Measurements from ENCODE around the gene MYO3B. TPM values are rescaled to one million over a fixed set of nuclear protein-coding genes. Genes with fewer than 3 reads are reported as not detected.

The MYO3B gene
- total RNA-seq, 1 donor from 2014 or later, result not detected

- Mint-ChIP-seq H3K27ac (ENCODE audit: unreplicated experiment) (no peak overlapping the region), H3K36me3 (ENCODE audit: low read depth) (no peaks in the 10 kb centered on the region), H3K9me3 (ENCODE audit: low read depth) (no peaks in the 10 kb centered on the region), H3K27me3 (ENCODE audit: low read depth) (peaks cover 9% of the 10 kb centered on the region), H3K4me3 (ENCODE audit: unreplicated experiment) (no peak overlapping the region), H3K4me1 (ENCODE audit: low read depth) (no peaks in the 10 kb centered on the region)
- no peak for TF ChIP-seq CTCF (IDR thresholded peaks at IDR 0.05)
- no peak for DNase-seq (ENCODE audit: low spot score)
These were observed 341.0 kb downstream of the MYO3B start for GRCh38 chr2:170518911-170519310.

- H3K4me1 Mint-ChIP-seq (ENCODE audit: low read depth), result peaks cover 16% of the 10 kb centered on the region
- no peak for DNase-seq (ENCODE audit: low spot score)
- no peak overlapping the region for H3K4me3 Mint-ChIP-seq (ENCODE audit: unreplicated experiment)
- H3K27ac Mint-ChIP-seq (ENCODE audit: unreplicated experiment), result no peak overlapping the region
- peaks cover 3% of the 10 kb centered on the region for H3K27me3 Mint-ChIP-seq (ENCODE audit: low read depth)
- no peak for TF ChIP-seq CTCF (IDR thresholded peaks at IDR 0.05)
- no peaks in the 10 kb centered on the region for H3K36me3 Mint-ChIP-seq (ENCODE audit: low read depth)
- no peaks in the 10 kb centered on the region for H3K9me3 Mint-ChIP-seq (ENCODE audit: low read depth)
These were observed 343.4 kb downstream of the MYO3B start for GRCh38 chr2:170521299-170521698.

GRCh38 chr2:170523506-170523905, 345.6 kb downstream of the MYO3B start:
- DNase-seq (ENCODE audit: low spot score), result no peak
- TF ChIP-seq CTCF (IDR thresholded peaks at IDR 0.05), result peak; percentile 26
- no peaks in the 10 kb centered on the region for H3K36me3 Mint-ChIP-seq (ENCODE audit: low read depth)
- H3K9me3 Mint-ChIP-seq (ENCODE audit: low read depth), result no peaks in the 10 kb centered on the region
- H3K27me3 Mint-ChIP-seq (ENCODE audit: low read depth), result no peaks in the 10 kb centered on the region
- H3K27ac Mint-ChIP-seq (ENCODE audit: unreplicated experiment), result no peak overlapping the region
- no peak overlapping the region for H3K4me3 Mint-ChIP-seq (ENCODE audit: unreplicated experiment)
- peaks cover 27% of the 10 kb centered on the region for H3K4me1 Mint-ChIP-seq (ENCODE audit: low read depth)

- DNase-seq (ENCODE audit: low spot score), result no peak
These were observed 347.1 kb downstream of the MYO3B start for GRCh38 chr2:170524828-170525565.

GRCh38 chr2:170525566-170525900, 347.6 kb downstream of the MYO3B start:
- no peak for DNase-seq (ENCODE audit: low spot score)
- Mint-ChIP-seq H3K27ac (ENCODE audit: unreplicated experiment) (peak overlapping the region; percentile 83), H3K4me1 (ENCODE audit: low read depth) (peaks cover 39% of the 10 kb centered on the region), H3K36me3 (ENCODE audit: low read depth) (no peaks in the 10 kb centered on the region), H3K27me3 (ENCODE audit: low read depth) (no peaks in the 10 kb centered on the region), H3K9me3 (ENCODE audit: low read depth) (no peaks in the 10 kb centered on the region), H3K4me3 (ENCODE audit: unreplicated experiment) (no peak overlapping the region)
- TF ChIP-seq CTCF (IDR thresholded peaks at IDR 0.05), result no peak

More at GRCh38 chr2:170524828-170525565, 347.1 kb downstream of the MYO3B start:
- TF ChIP-seq CTCF (IDR thresholded peaks at IDR 0.05), result no peak
- no peaks in the 10 kb centered on the region for H3K36me3 Mint-ChIP-seq (ENCODE audit: low read depth)
- H3K4me1 Mint-ChIP-seq (ENCODE audit: low read depth), result peaks cover 34% of the 10 kb centered on the region
- H3K9me3 Mint-ChIP-seq (ENCODE audit: low read depth), result no peaks in the 10 kb centered on the region
- H3K27ac Mint-ChIP-seq (ENCODE audit: unreplicated experiment), result peak overlapping the region; percentile 83
- no peak overlapping the region for H3K4me3 Mint-ChIP-seq (ENCODE audit: unreplicated experiment)
- H3K27me3 Mint-ChIP-seq (ENCODE audit: low read depth), result no peaks in the 10 kb centered on the region

Measured in chondrocyte (in vitro differentiated cells).